Stimulated activated CD4-positive, alpha-beta T cell treated with anti-CD3 and anti-CD28 coated beads, Interleukin-12 subunit alpha, Interleukin-12 subunit beta, amount 100 ng/mL, for 48 hours (primary cell): ENCODE results near the gene GRK1.

Source experiments
- DNase-seq, 3 donors: peaks; one replicate each; pipeline ENCODE4 v3.0.0-alpha.2; 2020; ENCODE audit warnings: low read depth in 2 of 3, low spot score in 1 of 3

GRK1 gene

GRCh38 chr13:113774177-113775107 lies 107.4 kb downstream of the GRK1 start:
- no peak for DNase-seq

- DNase-seq: no peak
These were observed 108.6 kb downstream of the GRK1 start for GRCh38 chr13:113775451-113776145.

GRCh38 chr13:113776231-113777125 lies 109.5 kb downstream of the GRK1 start:
- no peak for DNase-seq

GRCh38 chr13:113777311-113778260 lies 110.6 kb downstream of the GRK1 start:
- DNase-seq: no peak

- no peak for DNase-seq
These were observed 114.6 kb downstream of the GRK1 start for GRCh38 chr13:113781571-113781970.

- no peak for DNase-seq
These were observed 115.5 kb downstream of the GRK1 start for GRCh38 chr13:113782472-113782871.

- no peak for DNase-seq
These were observed 116.3 kb downstream of the GRK1 start for GRCh38 chr13:113783200-113783881.

GRCh38 chr13:113783966-113784644 lies 117.1 kb downstream of the GRK1 start:
- no peak for DNase-seq

GRCh38 chr13:113784645-113785024 lies 117.6 kb downstream of the GRK1 start:
- no peak for DNase-seq

GRCh38 chr13:113785051-113786010 lies 118.3 kb downstream of the GRK1 start:
- DNase-seq: peak in 1 of 3 donors; percentile 11

GRCh38 chr13:113786262-113786841 lies 119.3 kb downstream of the GRK1 start:
- DNase-seq: no peak
